Measurements from ENCODE around the gene DLG1. TPM values are rescaled to one million over a fixed set of nuclear protein-coding genes. Genes with fewer than 3 reads are reported as not detected.

Gene DLG1
- total RNA-seq, 2 experiments from 2014 or later, result 48.9 to 95.1 TPM

DNA sequence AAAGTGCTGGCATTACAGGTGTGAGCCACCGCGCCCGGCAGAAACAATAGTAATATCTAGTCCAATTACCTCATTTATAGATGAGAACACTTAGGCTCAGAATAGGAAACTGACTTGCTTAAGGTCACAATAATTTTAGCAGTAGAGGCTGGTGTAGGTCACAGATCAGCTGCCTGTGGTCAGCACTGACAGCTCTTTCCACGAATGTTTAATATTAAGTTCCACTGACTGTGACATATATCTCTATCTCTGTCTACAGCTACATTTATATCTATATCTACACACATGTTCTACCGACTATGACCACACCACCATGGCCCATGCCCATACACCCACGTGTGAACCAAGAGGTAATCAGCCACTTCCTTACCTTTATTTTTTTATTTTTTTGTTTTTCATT is 40.2 kb upstream of the DLG1 start:
- Histone ChIP-seq H3K9me2 (ENCODE audit: insufficient read depth, low read length) (no peaks in the 10 kb centered on the region), H3K9me3 (ENCODE audit: low read length) (no peaks in the 10 kb centered on the region), H4K20me1 (ENCODE audit: insufficient read depth, low read length) (no peaks in the 10 kb centered on the region), H3K4me1 (ENCODE audit: insufficient read depth, low read length, poor library complexity, severe bottlenecking) (no peaks in the 10 kb centered on the region), H3K4me2 (ENCODE audit: low read length) (no peak overlapping the region), H2AFZ (ENCODE audit: low read length) (no peak overlapping the region), H3K79me2 (ENCODE audit: insufficient read depth, low read depth, low read length) (no peaks in the 10 kb centered on the region), H3K27ac (ENCODE audit: low read depth, low read length, poor library complexity, severe bottlenecking) (no peak overlapping the region), H3K4me3 (ENCODE audit: low read depth, low read length, poor library complexity, severe bottlenecking) (no peak overlapping the region), H3K36me3 (ENCODE audit: insufficient read depth, low read length) (no peaks in the 10 kb centered on the region)
- ChIA-PET CTCF (ENCODE audit: unreplicated experiment) (no interaction called here), POLR2A (no interaction called here)
- no peak for DNase-seq (ENCODE audit: low spot score)
- no peak for TF ChIP-seq EZH2phosphoT487 (IDR thresholded peaks at IDR 0.05; ENCODE audit: borderline replicate concordance, low read depth, low read length)
- TF ChIP-seq, protein P1, sequence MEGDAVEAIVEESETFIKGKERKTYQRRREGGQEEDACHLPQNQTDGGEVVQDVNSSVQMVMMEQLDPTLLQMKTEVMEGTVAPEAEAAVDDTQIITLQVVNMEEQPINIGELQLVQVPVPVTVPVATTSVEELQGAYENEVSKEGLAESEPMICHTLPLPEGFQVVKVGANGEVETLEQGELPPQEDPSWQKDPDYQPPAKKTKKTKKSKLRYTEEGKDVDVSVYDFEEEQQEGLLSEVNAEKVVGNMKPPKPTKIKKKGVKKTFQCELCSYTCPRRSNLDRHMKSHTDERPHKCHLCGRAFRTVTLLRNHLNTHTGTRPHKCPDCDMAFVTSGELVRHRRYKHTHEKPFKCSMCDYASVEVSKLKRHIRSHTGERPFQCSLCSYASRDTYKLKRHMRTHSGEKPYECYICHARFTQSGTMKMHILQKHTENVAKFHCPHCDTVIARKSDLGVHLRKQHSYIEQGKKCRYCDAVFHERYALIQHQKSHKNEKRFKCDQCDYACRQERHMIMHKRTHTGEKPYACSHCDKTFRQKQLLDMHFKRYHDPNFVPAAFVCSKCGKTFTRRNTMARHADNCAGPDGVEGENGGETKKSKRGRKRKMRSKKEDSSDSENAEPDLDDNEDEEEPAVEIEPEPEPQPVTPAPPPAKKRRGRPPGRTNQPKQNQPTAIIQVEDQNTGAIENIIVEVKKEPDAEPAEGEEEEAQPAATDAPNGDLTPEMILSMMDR (conservative IDR thresholded peaks at IDR 0.05; ENCODE audit: low read length), result no peak
- intact Hi-C loops (cut with micrococcal nuclease; ENCODE audit: unreplicated experiment), result no loop called here
- BruUV-seq (replicated peaks), result no TSS peak

DNA sequence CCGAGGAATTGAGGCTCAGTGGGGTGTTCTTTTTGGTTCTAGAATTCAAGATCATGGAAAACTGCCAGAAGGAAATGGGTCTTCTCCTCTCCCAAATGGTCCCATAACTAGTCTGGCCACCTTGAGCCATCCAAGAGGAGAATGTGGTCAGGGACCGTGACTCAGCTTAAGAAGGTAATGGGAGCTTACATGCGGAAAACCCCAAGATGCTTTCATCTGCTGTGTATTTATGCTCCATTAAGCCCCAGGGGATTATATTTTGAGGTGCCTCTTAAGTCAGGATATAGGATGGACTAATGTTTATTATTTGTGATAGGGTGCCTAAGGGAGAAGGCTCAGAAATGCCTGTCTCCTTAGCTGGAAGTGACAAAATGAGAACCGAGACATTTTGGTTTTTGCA is 39.2 kb upstream of the DLG1 start:
- DNase-seq (ENCODE audit: low spot score), result no peak
- H3K36me3 ChIP-seq (ENCODE audit: insufficient read depth, low read length), result no peaks in the 10 kb centered on the region
- no peak overlapping the region for H3K4me3 ChIP-seq (ENCODE audit: low read depth, low read length, poor library complexity, severe bottlenecking)
- BruUV-seq (replicated peaks), result no TSS peak
- H3K4me2 ChIP-seq (ENCODE audit: low read length), result no peak overlapping the region
- H2AFZ ChIP-seq (ENCODE audit: low read length), result no peak overlapping the region
- no peaks in the 10 kb centered on the region for H3K4me1 ChIP-seq (ENCODE audit: insufficient read depth, low read length, poor library complexity, severe bottlenecking)
- intact Hi-C loops (cut with micrococcal nuclease; ENCODE audit: unreplicated experiment), result no loop called here
- H3K27ac ChIP-seq (ENCODE audit: low read depth, low read length, poor library complexity, severe bottlenecking), result no peak overlapping the region
- H3K79me2 ChIP-seq (ENCODE audit: insufficient read depth, low read depth, low read length), result no peaks in the 10 kb centered on the region
- ChIA-PET CTCF (ENCODE audit: unreplicated experiment) (no interaction called here), POLR2A (interaction anchor here (0.5 to 0.9 kb wide), 2 partner anchors 29 to 115 kb away, joined by 3 read pairs; no protein-coding TSS in a partner anchor)
- no peaks in the 10 kb centered on the region for H3K9me2 ChIP-seq (ENCODE audit: insufficient read depth, low read length)
- TF ChIP-seq EZH2phosphoT487 (IDR thresholded peaks at IDR 0.05; ENCODE audit: borderline replicate concordance, low read depth, low read length), result no peak
- TF ChIP-seq, protein P1 (conservative IDR thresholded peaks at IDR 0.05; ENCODE audit: low read length), result no peak
- H4K20me1 ChIP-seq (ENCODE audit: insufficient read depth, low read length), result no peaks in the 10 kb centered on the region
- H3K9me3 ChIP-seq (ENCODE audit: low read length), result no peaks in the 10 kb centered on the region

DNA sequence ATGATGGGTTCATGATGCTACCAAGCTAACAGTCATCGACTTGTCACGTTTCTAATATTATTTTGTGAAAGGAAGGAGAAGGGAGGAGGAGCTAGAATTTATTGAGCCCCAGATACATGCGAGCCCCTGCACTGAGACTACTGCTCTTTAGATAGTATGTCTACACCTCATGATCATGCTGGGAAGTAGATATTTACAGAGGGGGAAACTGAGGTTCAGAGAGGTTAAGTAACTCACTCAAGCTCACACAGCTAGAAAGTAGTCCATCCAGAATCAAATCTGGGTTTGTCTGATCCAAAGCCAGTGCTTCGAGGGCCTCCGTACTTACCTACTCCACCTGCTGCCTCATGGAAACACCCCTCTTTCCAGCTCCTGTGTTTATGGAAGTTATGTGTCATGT is 38.8 kb upstream of the DLG1 start:
- DNase-seq (ENCODE audit: low spot score), result no peak
- no TSS peak for BruUV-seq (replicated peaks)
- ChIA-PET CTCF (ENCODE audit: unreplicated experiment) (no interaction called here), POLR2A (interaction anchor here (0.5 to 0.9 kb wide), 2 partner anchors 29 to 115 kb away, joined by 3 read pairs; no protein-coding TSS in a partner anchor)
- intact Hi-C loops (cut with micrococcal nuclease; ENCODE audit: unreplicated experiment), result no loop called here
- no peak overlapping the region for H3K4me3 ChIP-seq (ENCODE audit: low read depth, low read length, poor library complexity, severe bottlenecking)
- H3K36me3 ChIP-seq (ENCODE audit: insufficient read depth, low read length), result no peaks in the 10 kb centered on the region
- no peaks in the 10 kb centered on the region for H3K4me1 ChIP-seq (ENCODE audit: insufficient read depth, low read length, poor library complexity, severe bottlenecking)
- H4K20me1 ChIP-seq (ENCODE audit: insufficient read depth, low read length), result no peaks in the 10 kb centered on the region
- H3K79me2 ChIP-seq (ENCODE audit: insufficient read depth, low read depth, low read length), result no peaks in the 10 kb centered on the region
- H3K9me3 ChIP-seq (ENCODE audit: low read length), result no peaks in the 10 kb centered on the region
- no peak overlapping the region for H3K4me2 ChIP-seq (ENCODE audit: low read length)
- H3K27ac ChIP-seq (ENCODE audit: low read depth, low read length, poor library complexity, severe bottlenecking), result no peak overlapping the region
- TF ChIP-seq, protein P1 (conservative IDR thresholded peaks at IDR 0.05; ENCODE audit: low read length), result no peak
- TF ChIP-seq EZH2phosphoT487 (IDR thresholded peaks at IDR 0.05; ENCODE audit: borderline replicate concordance, low read depth, low read length), result no peak
- no peak overlapping the region for H2AFZ ChIP-seq (ENCODE audit: low read length)
- no peaks in the 10 kb centered on the region for H3K9me2 ChIP-seq (ENCODE audit: insufficient read depth, low read length)
